Transverse colon (tissue), 4 donors: Measurements from ENCODE around the gene PLEKHA6.

Experiments used
- EP300 ChIP-seq: sonication (generic); formaldehyde crosslinking; IDR thresholded peaks from one replicate; pipeline ENCODE4 v1.6.1; 2017; ENCODE audit warnings: antibody characterized with exemption, low read depth
- POLR2A ChIP-seq: fragments of 450-650 bp; IDR thresholded peaks from one replicate; pipeline ENCODE4 v1.6.1; 2016; ENCODE audit warnings: antibody characterized with exemption, mild to moderate bottlenecking, moderate library complexity
- POLR2AphosphoS5 ChIP-seq, 3 donors: sonication (generic); formaldehyde crosslinking; IDR thresholded peaks; one replicate each; pipeline ENCODE4 v1.6.1; 2016; ENCODE audit warnings: antibody characterized with exemption in 3 of 3
- TF ChIP-seq, protein P1 (sequence below), 5 experiments: fragments of 200-600 bp in 3 of 5; fragments of 450-650 bp in 2 of 5; sonication (generic) in 3 of 5; IDR thresholded peaks; 1 replicate in 2 of 5; 2 replicates in 3 of 5; pipeline ENCODE4 v1.5.1; 2016 to 2017; ENCODE audit warnings: antibody characterized with exemption in 5 of 5, inconsistent platforms in 3 of 5, mild to moderate bottlenecking in 2 of 5, moderate library complexity in 1 of 5

GRCh38 chr1:204385727-204386126, 26.0 kb upstream of the PLEKHA6 start:
- TF ChIP-seq, protein P1, sequence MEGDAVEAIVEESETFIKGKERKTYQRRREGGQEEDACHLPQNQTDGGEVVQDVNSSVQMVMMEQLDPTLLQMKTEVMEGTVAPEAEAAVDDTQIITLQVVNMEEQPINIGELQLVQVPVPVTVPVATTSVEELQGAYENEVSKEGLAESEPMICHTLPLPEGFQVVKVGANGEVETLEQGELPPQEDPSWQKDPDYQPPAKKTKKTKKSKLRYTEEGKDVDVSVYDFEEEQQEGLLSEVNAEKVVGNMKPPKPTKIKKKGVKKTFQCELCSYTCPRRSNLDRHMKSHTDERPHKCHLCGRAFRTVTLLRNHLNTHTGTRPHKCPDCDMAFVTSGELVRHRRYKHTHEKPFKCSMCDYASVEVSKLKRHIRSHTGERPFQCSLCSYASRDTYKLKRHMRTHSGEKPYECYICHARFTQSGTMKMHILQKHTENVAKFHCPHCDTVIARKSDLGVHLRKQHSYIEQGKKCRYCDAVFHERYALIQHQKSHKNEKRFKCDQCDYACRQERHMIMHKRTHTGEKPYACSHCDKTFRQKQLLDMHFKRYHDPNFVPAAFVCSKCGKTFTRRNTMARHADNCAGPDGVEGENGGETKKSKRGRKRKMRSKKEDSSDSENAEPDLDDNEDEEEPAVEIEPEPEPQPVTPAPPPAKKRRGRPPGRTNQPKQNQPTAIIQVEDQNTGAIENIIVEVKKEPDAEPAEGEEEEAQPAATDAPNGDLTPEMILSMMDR (IDR thresholded peaks at IDR 0.05), result no peak
- TF ChIP-seq EP300 (no peak), POLR2AphosphoS5 (IDR thresholded peaks at IDR 0.05) (no peak), POLR2A (no peak)
